Activated CD4-positive, alpha-beta T cell treated with anti-CD3 and anti-CD28 coated beads, Interleukin-2, amount 10 ng/mL, durations not matched to agents 7 days and 5 days (primary cell): ENCODE data around the gene MGA. TPM values are rescaled to one million over a fixed set of nuclear protein-coding genes. Genes with fewer than 3 reads are reported as not detected.
A peak's percentile ranks its signal among the peaks of the same experiment; 100 is the strongest.
"Not testable (repeated sequence)": the region's sequence is repeated elsewhere in the genome, so short reads cannot be mapped to it uniquely, and the experiment has no call there.

Source experiments
- CTCF ChIA-PET: fragments of 350-600 bp; sonication (Branson Sonifier 250); formaldehyde crosslinking; loops from one replicate; lab custom pipeline; 2021; ENCODE audit warnings: antibody characterized with exemption; lab: Charles Lee
- POLR2A ChIA-PET: fragments of 350-600 bp; sonication (Branson Sonifier 250); formaldehyde crosslinking; loops from one replicate; lab custom pipeline; 2021; ENCODE audit warnings: antibody characterized with exemption; lab: Charles Lee
- DNase-seq: peaks from one replicate; pipeline ENCODE4 v3.0.0-alpha.2; 2020
- H3K27ac Mint-ChIP-seq: one replicate; pipeline ENCODE4 v1.8.0; 2021; ENCODE audit warnings: mild to moderate bottlenecking, moderate library complexity, mixed read lengths
- H3K27me3 Mint-ChIP-seq: one replicate; pipeline ENCODE4 v1.8.0; 2021; ENCODE audit warnings: mixed read lengths
- H3K36me3 Mint-ChIP-seq: one replicate; pipeline ENCODE4 v1.8.0; 2021; ENCODE audit warnings: low read depth, mixed read lengths
- H3K4me1 Mint-ChIP-seq: one replicate; pipeline ENCODE4 v1.8.0; 2021; ENCODE audit warnings: mixed read lengths
- H3K4me3 Mint-ChIP-seq: one replicate; pipeline ENCODE4 v1.8.0; 2021; ENCODE audit warnings: mild to moderate bottlenecking, moderate library complexity, mixed read lengths
- H3K9me3 Mint-ChIP-seq: one replicate; pipeline ENCODE4 v1.8.0; 2021; ENCODE audit warnings: mixed read lengths
- total RNA-seq, 2 experiments: library from RNA; stranded (reverse); gene quantifications; one replicate each; pipeline ENCODE4 v1.2.3, GENCODE V29; 2021

The MGA gene
- total RNA-seq, 2 experiments from 2014 or later, result 33.0 to 35.2 TPM

GRCh38 chr15:41692049-41692448 lies 31.8 kb downstream of the MGA start:
- POLR2A ChIA-PET, result no interaction called here

DNA sequence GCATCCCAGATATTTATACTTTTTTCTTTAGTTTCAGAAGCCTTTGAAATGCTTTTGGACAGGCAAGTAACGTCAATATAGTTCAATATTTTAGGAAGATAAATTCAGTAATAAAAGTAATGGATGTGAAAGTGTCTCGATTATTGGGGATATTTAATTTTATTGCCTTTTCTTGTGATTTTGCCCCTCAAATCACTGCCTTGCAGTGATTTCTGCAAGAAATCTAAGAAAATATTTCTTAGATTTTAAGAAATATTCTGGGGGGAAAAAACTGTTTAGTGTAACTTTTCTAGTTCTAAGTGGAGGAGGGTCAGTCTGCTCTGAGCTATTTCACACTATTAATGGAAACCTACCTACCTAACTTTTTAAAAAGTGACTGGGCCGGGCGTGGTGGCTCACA lies 33.6 kb downstream of the MGA start:
- Mint-ChIP-seq H3K27ac (no peak overlapping the region), H3K4me3 (no peak overlapping the region), H3K27me3 (no peaks in the 10 kb centered on the region), H3K4me1 (peaks cover 49% of the 10 kb centered on the region), H3K9me3 (no peaks in the 10 kb centered on the region), H3K36me3 (peaks cover 12% of the 10 kb centered on the region)
- ChIA-PET CTCF (interaction anchor here (0.7 kb wide), 1 partner anchor 413 kb away, joined by 4 read pairs; no protein-coding TSS in a partner anchor), POLR2A (no interaction called here)
- DNase-seq, result no peak

More at GRCh38 chr15:41692049-41692448, 31.8 kb downstream of the MGA start:
- CTCF ChIA-PET, result no interaction called here
- DNase-seq, result no peak
- H3K9me3 Mint-ChIP-seq, result no peaks in the 10 kb centered on the region
- peaks cover 10% of the 10 kb centered on the region for H3K36me3 Mint-ChIP-seq
- H3K4me1 Mint-ChIP-seq, result peaks cover 51% of the 10 kb centered on the region
- no peaks in the 10 kb centered on the region for H3K27me3 Mint-ChIP-seq
- H3K4me3 Mint-ChIP-seq, result peak overlapping the region; percentile 6
- peak overlapping the region; percentile 78 for H3K27ac Mint-ChIP-seq

- Mint-ChIP-seq H3K36me3 (peaks cover 25% of the 10 kb centered on the region), H3K27ac (peak overlapping the region; percentile 62), H3K4me1 (peaks cover 40% of the 10 kb centered on the region), H3K4me3 (peak overlapping the region; percentile 2), H3K9me3 (no peaks in the 10 kb centered on the region), H3K27me3 (no peaks in the 10 kb centered on the region)
- peak; percentile 72 for DNase-seq
- CTCF ChIA-PET, result interaction anchor here (0.5 to 1.9 kb wide), 14 partner anchors 9 to 245 kb away, joined by 3 to 10 read pairs (median 3); partner anchors contain the start of gene MGA
- POLR2A ChIA-PET, result no interaction called here
Observed at GRCh38 chr15:41695750-41696436, 35.7 kb downstream of the MGA start.

DNA sequence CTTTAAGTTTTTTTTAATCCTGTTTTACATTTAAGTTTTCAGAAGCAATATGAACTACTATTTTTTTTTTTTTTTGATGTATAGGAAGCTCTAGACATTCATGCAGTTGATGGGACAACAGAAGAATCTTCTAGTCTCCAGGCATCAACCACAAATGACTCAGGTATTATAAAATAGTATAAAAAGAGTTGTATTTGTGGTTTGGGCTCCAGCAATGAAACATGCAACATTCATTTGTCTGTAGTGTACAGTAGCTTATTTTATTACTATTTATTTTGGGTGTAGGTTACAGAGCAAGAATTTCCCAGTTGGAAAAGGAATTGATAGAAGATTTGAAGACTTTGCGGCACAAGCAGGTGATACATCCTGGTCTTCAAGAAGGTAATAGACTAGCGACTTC lies 38.6 kb downstream of the MGA start:
- ChIA-PET CTCF (interaction anchor here (1.6 kb wide), 1 partner anchor 38 kb away, joined by 5 read pairs; the partner anchor contains the start of gene MGA), POLR2A (no interaction called here)
- Mint-ChIP-seq H3K9me3 (no peaks in the 10 kb centered on the region), H3K4me3 (no peak overlapping the region), H3K36me3 (peaks cover 35% of the 10 kb centered on the region), H3K27me3 (no peaks in the 10 kb centered on the region), H3K4me1 (peaks cover 21% of the 10 kb centered on the region), H3K27ac (no peak overlapping the region)
- no peak for DNase-seq

GRCh38 chr15:41703120-41703519 lies 42.9 kb downstream of the MGA start:
- Mint-ChIP-seq H3K4me1 (peaks cover 3% of the 10 kb centered on the region), H3K4me3 (no peak overlapping the region), H3K9me3 (no peaks in the 10 kb centered on the region), H3K27me3 (no peaks in the 10 kb centered on the region), H3K27ac (no peak overlapping the region), H3K36me3 (peaks cover 28% of the 10 kb centered on the region)
- ChIA-PET POLR2A (no interaction called here), CTCF (no interaction called here)
- no peak for DNase-seq

GRCh38 chr15:41713047-41713446 lies 52.8 kb downstream of the MGA start:
- H3K27me3 Mint-ChIP-seq, result no peaks in the 10 kb centered on the region
- POLR2A ChIA-PET, result no interaction called here
- H3K4me1 Mint-ChIP-seq, result no peaks in the 10 kb centered on the region
- DNase-seq, result no peak
- CTCF ChIA-PET, result no interaction called here
- peaks cover 23% of the 10 kb centered on the region for H3K36me3 Mint-ChIP-seq
- H3K4me3 Mint-ChIP-seq, result no peak overlapping the region
- no peak overlapping the region for H3K27ac Mint-ChIP-seq
- H3K9me3 Mint-ChIP-seq, result no peaks in the 10 kb centered on the region

DNA sequence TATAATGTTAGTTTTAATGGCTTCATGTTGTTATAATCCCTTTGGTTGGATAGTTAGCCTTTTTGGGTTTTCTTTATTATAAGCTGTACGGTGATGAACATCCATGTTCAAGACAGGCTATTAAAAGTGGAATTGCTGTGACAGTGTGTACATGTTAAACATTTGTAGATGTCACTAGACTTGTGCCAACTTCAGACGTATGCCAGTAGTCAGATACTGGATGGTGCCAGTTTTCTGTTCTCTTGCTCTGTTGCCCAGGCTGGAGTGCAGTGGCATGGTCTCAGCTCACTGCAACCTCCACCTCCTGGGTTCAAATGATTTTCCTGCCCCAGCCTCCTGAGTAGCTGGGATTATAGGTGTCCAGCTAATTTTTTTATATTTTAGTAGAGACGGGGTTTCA lies 54.1 kb downstream of the MGA start:
- no peaks in the 10 kb centered on the region for H3K27me3 Mint-ChIP-seq
- POLR2A ChIA-PET, result no interaction called here
- no peak overlapping the region for H3K27ac Mint-ChIP-seq
- H3K9me3 Mint-ChIP-seq, result no peaks in the 10 kb centered on the region
- no peaks in the 10 kb centered on the region for H3K4me1 Mint-ChIP-seq
- CTCF ChIA-PET, result interaction anchor here (0.6 kb wide), 1 partner anchor 86 kb away, joined by 3 read pairs; no protein-coding TSS in a partner anchor
- H3K36me3 Mint-ChIP-seq, result peaks cover 15% of the 10 kb centered on the region
- no peak overlapping the region for H3K4me3 Mint-ChIP-seq
- no peak for DNase-seq

DNA sequence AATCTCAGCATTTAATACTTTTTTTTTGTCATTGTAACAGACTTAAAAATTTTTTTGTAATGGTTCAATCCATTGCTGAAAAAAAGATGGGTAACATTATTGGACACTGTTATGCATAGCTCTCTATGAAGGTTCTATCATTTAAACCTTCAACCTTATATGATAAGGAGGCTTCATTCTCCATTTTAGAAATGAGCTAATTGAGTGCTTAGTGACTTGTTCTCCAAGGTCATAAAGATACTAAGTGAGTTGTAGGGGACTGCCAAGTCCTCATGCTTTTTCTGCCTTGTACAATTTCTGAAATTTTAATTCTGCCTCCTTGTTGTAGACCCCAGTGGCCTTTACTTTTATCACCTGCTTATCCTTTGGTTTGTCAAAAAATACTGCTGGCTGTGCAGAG lies 56.7 kb downstream of the MGA start:
- ChIA-PET POLR2A (no interaction called here), CTCF (interaction anchor here (1.1 kb wide), 1 partner anchor 15 kb away, joined by 5 read pairs; no protein-coding TSS in a partner anchor)
- Mint-ChIP-seq H3K4me3 (no peak overlapping the region), H3K27ac (no peak overlapping the region), H3K27me3 (no peaks in the 10 kb centered on the region), H3K4me1 (no peaks in the 10 kb centered on the region), H3K9me3 (no peaks in the 10 kb centered on the region), H3K36me3 (peaks cover 8% of the 10 kb centered on the region)
- DNase-seq, result no peak

DNA sequence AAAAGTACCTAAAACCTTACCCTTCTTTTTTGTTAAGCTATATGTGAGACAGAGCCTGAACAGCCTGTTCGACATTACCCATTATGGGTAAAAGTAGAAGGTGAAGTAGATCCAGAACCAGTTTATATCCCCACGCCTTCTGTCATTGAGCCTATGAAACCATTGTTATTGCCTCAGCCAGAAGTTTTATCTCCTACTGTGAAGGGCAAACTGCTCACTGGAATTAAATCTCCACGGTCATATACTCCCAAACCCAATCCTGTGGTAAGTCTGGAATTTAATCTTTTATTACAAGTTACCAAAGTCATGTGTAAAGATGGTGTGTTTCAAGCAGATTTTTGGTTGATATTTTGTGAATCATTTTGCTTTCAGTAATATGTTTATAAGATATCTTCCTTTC lies 66.9 kb downstream of the MGA start:
- no peak for DNase-seq
- no peaks in the 10 kb centered on the region for H3K27me3 Mint-ChIP-seq
- H3K27ac Mint-ChIP-seq, result no peak overlapping the region
- H3K36me3 Mint-ChIP-seq, result peaks cover 4% of the 10 kb centered on the region
- no peak overlapping the region for H3K4me3 Mint-ChIP-seq
- ChIA-PET CTCF (interaction anchor here (0.7 to 1.8 kb wide), 2 partner anchors 225 to 262 kb away, joined by 4 to 5 read pairs; no protein-coding TSS in a partner anchor), POLR2A (no interaction called here)
- H3K4me1 Mint-ChIP-seq, result no peaks in the 10 kb centered on the region
- H3K9me3 Mint-ChIP-seq, result no peaks in the 10 kb centered on the region

- CTCF ChIA-PET, H3K4me3 Mint-ChIP-seq, POLR2A ChIA-PET, H3K9me3 Mint-ChIP-seq, H3K27me3 Mint-ChIP-seq, H3K27ac Mint-ChIP-seq, H3K4me1 Mint-ChIP-seq, DNase-seq, H3K36me3 Mint-ChIP-seq: not testable (repeated sequence)
Observed at GRCh38 chr15:41728061-41728460, 67.9 kb downstream of the MGA start.

GRCh38 chr15:41730543-41730942 lies 70.3 kb downstream of the MGA start:
- DNase-seq, result no peak
- Mint-ChIP-seq H3K4me3 (no peak overlapping the region), H3K36me3 (peaks cover 11% of the 10 kb centered on the region), H3K27ac (no peak overlapping the region), H3K27me3 (no peaks in the 10 kb centered on the region), H3K9me3 (no peaks in the 10 kb centered on the region), H3K4me1 (no peaks in the 10 kb centered on the region)
- POLR2A ChIA-PET, result no interaction called here
- CTCF ChIA-PET, result no interaction called here

- POLR2A ChIA-PET, result no interaction called here
- CTCF ChIA-PET, result interaction anchor here (0.7 kb wide), 1 partner anchor 76 kb away, joined by 3 read pairs; no protein-coding TSS in a partner anchor
Observed at GRCh38 chr15:41732483-41732882, 72.3 kb downstream of the MGA start.

GRCh38 chr15:41734079-41734478 lies 73.9 kb downstream of the MGA start:
- peaks cover 2% of the 10 kb centered on the region for H3K4me1 Mint-ChIP-seq
- H3K4me3 Mint-ChIP-seq, result no peak overlapping the region
- H3K27me3 Mint-ChIP-seq, result no peaks in the 10 kb centered on the region
- H3K36me3 Mint-ChIP-seq, result peaks cover 20% of the 10 kb centered on the region
- ChIA-PET POLR2A (no interaction called here), CTCF (interaction anchor here (0.6 kb wide), 2 partner anchors 64 to 263 kb away, joined by 3 to 4 read pairs; no protein-coding TSS in a partner anchor)
- DNase-seq, result no peak
- H3K9me3 Mint-ChIP-seq, result no peaks in the 10 kb centered on the region
- no peak overlapping the region for H3K27ac Mint-ChIP-seq

More at GRCh38 chr15:41732483-41732882, 72.3 kb downstream of the MGA start:
- no peak overlapping the region for H3K27ac Mint-ChIP-seq
- no peaks in the 10 kb centered on the region for H3K9me3 Mint-ChIP-seq
- DNase-seq, result no peak
- peaks cover 2% of the 10 kb centered on the region for H3K4me1 Mint-ChIP-seq
- no peaks in the 10 kb centered on the region for H3K27me3 Mint-ChIP-seq
- H3K4me3 Mint-ChIP-seq, result no peak overlapping the region
- peaks cover 17% of the 10 kb centered on the region for H3K36me3 Mint-ChIP-seq
